Measurements from ENCODE around the gene KLK2. TPM values are rescaled to one million over a fixed set of nuclear protein-coding genes. Genes with fewer than 3 reads are reported as not detected.

Gene KLK2
- total and polyA plus RNA-seq, 2 of the 8 experiments (the other 6 are each of a cell fraction or from before 2014, with no cell fraction given): 0.20 TPM; not detected in 1

DNA sequence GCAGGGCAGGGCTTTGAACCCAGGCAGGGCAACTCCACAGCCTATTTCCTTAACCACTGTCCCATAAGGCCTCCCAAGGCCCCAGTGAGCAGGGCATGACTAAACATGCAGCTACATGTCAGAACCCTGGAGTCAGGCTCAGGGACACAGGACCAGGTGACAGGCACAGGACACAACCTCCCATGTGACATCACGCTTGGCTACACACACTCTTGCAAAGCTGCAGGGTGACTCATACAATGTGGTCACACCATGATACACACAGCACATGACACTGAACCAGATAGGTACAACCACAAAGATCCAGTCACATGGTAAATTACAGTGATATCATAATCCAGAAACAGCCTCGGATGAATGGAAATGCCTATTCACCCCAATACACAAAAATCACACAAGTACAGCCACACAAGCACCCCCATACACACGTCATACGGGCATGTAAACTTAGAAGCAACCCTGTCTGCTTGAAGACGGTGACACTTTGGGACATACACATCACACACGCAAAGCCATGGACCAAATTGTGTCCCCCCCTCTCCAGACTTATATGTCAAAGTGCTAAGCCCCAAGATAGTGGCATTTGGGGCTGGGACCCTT lies 23.5 kb downstream of the KLK2 start (continued):
- TF ChIP-seq CHD7 (IDR thresholded peaks at IDR 0.05; ENCODE audit: insufficient replicate concordance, low read length) (no peak), KDM4A (IDR thresholded peaks at IDR 0.05; ENCODE audit: low read depth, low read length, severe bottlenecking) (no peak), YY1 (IDR thresholded peaks at IDR 0.05; ENCODE audit: low read depth, low read length) (no peak), SP2 (IDR thresholded peaks at IDR 0.05; ENCODE audit: low read length) (no peak), RXRA (IDR thresholded peaks at IDR 0.05; ENCODE audit: insufficient read depth, low read depth, low read length) (no peak), CBX8 (IDR thresholded peaks at IDR 0.05; ENCODE audit: borderline replicate concordance, low read depth, low read length) (no peak), EGR1 (IDR thresholded peaks at IDR 0.05; ENCODE audit: borderline replicate concordance, low read depth, low read length) (no peak)
- TF ChIP-seq, protein P1, sequence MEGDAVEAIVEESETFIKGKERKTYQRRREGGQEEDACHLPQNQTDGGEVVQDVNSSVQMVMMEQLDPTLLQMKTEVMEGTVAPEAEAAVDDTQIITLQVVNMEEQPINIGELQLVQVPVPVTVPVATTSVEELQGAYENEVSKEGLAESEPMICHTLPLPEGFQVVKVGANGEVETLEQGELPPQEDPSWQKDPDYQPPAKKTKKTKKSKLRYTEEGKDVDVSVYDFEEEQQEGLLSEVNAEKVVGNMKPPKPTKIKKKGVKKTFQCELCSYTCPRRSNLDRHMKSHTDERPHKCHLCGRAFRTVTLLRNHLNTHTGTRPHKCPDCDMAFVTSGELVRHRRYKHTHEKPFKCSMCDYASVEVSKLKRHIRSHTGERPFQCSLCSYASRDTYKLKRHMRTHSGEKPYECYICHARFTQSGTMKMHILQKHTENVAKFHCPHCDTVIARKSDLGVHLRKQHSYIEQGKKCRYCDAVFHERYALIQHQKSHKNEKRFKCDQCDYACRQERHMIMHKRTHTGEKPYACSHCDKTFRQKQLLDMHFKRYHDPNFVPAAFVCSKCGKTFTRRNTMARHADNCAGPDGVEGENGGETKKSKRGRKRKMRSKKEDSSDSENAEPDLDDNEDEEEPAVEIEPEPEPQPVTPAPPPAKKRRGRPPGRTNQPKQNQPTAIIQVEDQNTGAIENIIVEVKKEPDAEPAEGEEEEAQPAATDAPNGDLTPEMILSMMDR (IDR thresholded peaks at IDR 0.05; ENCODE audit: control extremely low read depth in 1 of 3, insufficient read depth in 1 of 3, low read depth in 1 of 3, low read length in 3 of 3): no peak
